ENCODE results near the gene OTOR. TPM values are rescaled to one million over a fixed set of nuclear protein-coding genes. Genes with fewer than 3 reads are reported as not detected.

The OTOR gene
- total and polyA plus RNA-seq, 2 of the 8 experiments (the other 6 are each of a cell fraction or from before 2014, with no cell fraction given) = not detected

GRCh38 chr20:16745204-16745603, 3.0 kb upstream of the OTOR start:
- H3K9me3 ChIP-seq (ENCODE audit: insufficient read depth in 2 of 2, low read depth in 1 of 2, low read length in 1 of 2) = no peaks in the 10 kb centered on the region
- no peaks in the 10 kb centered on the region for H3K4me1 ChIP-seq (replicated peaks in 1 of 4; ENCODE audit: control insufficient read depth in 3 of 4, insufficient read depth in 4 of 4, low read length in 3 of 4)
- no peaks in the 10 kb centered on the region for H4K20me1 ChIP-seq (replicated peaks in 1 of 2; ENCODE audit: control insufficient read depth in 1 of 2, insufficient read depth in 2 of 2, low read length in 2 of 2)
- no peak overlapping the region for H3K4me3 ChIP-seq (ENCODE audit: extremely low read depth in 1 of 4, insufficient read depth in 2 of 4, low read depth in 3 of 4, low read length in 4 of 4)
- H2AFZ ChIP-seq (ENCODE audit: low read length) = no peak overlapping the region
- H2BK12ac ChIP-seq (ENCODE audit: low read depth, low read length) = no peak overlapping the region
- ChIA-PET CTCF (ENCODE audit: partially characterized antibody) (interaction anchor here (0.6 kb wide), 2 partner anchors 102 to 144 kb away, joined by 3 read pairs; no protein-coding TSS in a partner anchor), POLR2A (ENCODE audit: partially characterized antibody) (no interaction called here)
- 96% methylated on average over 5 of the region's 5 CpGs; no CpG with 5 or more reads in 1 of the 2 experiments for WGBS, 2 experiments (ENCODE audit: extremely low coverage in 1 of 2, insufficient coverage in 1 of 2, insufficient read length in 1 of 2, insufficient replicate concordance in 2 of 2, low coverage in 1 of 2, low lambda C conversion rate in 2 of 2, missing lambda C conversion rate in 1 of 2)
- H3K18ac ChIP-seq (ENCODE audit: extremely low read depth, low read length) = no peak overlapping the region
- no peak overlapping the region for H3K4me2 ChIP-seq (ENCODE audit: insufficient read depth in 1 of 2, low read depth in 2 of 2, low read length in 2 of 2)
- no peak overlapping the region for H3K14ac ChIP-seq (ENCODE audit: insufficient read length)
- peaks cover 3 to 12% (median 7%) of the 10 kb centered on the region in 4 experiments; a peak in 7 of 8 replicates for H3K36me3 ChIP-seq (ENCODE audit: control insufficient read depth in 2 of 4, insufficient read depth in 4 of 4, low read length in 3 of 4)
- no peak overlapping the region for H2BK120ac ChIP-seq (replicated peaks; ENCODE audit: low read depth, low read length)
- H3K4ac ChIP-seq (replicated peaks; ENCODE audit: insufficient read length, low read depth, low read length) = no peak overlapping the region
- H2AK5ac ChIP-seq (ENCODE audit: low read depth, low read length) = no peak overlapping the region
- H2BK15ac ChIP-seq (ENCODE audit: low read length) = no peak overlapping the region
- H3K79me2 ChIP-seq (ENCODE audit: control insufficient read depth in 1 of 2, insufficient read depth in 2 of 2, low read length in 2 of 2) = no peaks in the 10 kb centered on the region
- no peaks in the 10 kb centered on the region for H3K27me3 ChIP-seq (replicated peaks in 1 of 4; ENCODE audit: control insufficient read depth in 3 of 4, extremely low read depth in 1 of 4, insufficient read depth in 3 of 4, low read length in 3 of 4)
- no peaks in the 10 kb centered on the region for H3K79me1 ChIP-seq (ENCODE audit: low read depth, low read length)
- H4K5ac ChIP-seq (ENCODE audit: insufficient read length, low read depth, low read length) = no peak overlapping the region
- no peak overlapping the region for H3K23ac ChIP-seq (ENCODE audit: insufficient read length)
- no peaks in the 10 kb centered on the region; the same call in 1 of the 2 replicates for H3K23me2 ChIP-seq (ENCODE audit: low read depth, low read length)
- no peak overlapping the region for H3K27ac ChIP-seq (ENCODE audit: low read depth, low read length)
- FAIRE-seq (no peak), DNase-seq (ENCODE audit: low read depth in 1 of 2, low spot score in 2 of 2) (no peak)
- H3K9ac ChIP-seq (replicated peaks in 1 of 4; ENCODE audit: extremely low read depth in 1 of 4, low read depth in 3 of 4, low read length in 3 of 4) = no peak overlapping the region
- H4K91ac ChIP-seq (replicated peaks; ENCODE audit: insufficient read length, low read length) = no peak overlapping the region
- H3K56ac ChIP-seq (replicated peaks; ENCODE audit: insufficient read length, low read depth, low read length) = no peak overlapping the region
- H4K8ac ChIP-seq (ENCODE audit: extremely low read depth, insufficient read depth, low read length) = no peak overlapping the region
- H2BK5ac ChIP-seq (ENCODE audit: low read depth, low read length) = no peak overlapping the region
- no peak overlapping the region for H2BK20ac ChIP-seq (ENCODE audit: low read length)
- TF ChIP-seq SIRT6 (IDR thresholded peaks at IDR 0.05; ENCODE audit: low read length) = no peak
- no peak for TF ChIP-seq KDM1A (IDR thresholded peaks at IDR 0.05; ENCODE audit: borderline replicate concordance, low read length)
- no peak for TF ChIP-seq ASH2L (IDR thresholded peaks at IDR 0.05; ENCODE audit: low read length)
- TF ChIP-seq POLR2AphosphoS5 (IDR thresholded peaks at IDR 0.05; ENCODE audit: low read depth, low read length) = no peak
- no peak for TF ChIP-seq CTBP2 (IDR thresholded peaks at IDR 0.05; ENCODE audit: borderline replicate concordance, insufficient read depth, insufficient read length, low read length)
- no peak for TF ChIP-seq RFX5 (IDR thresholded peaks at IDR 0.05; ENCODE audit: borderline replicate concordance, low read depth, low read length)
- TF ChIP-seq SIX5 (IDR thresholded peaks at IDR 0.05; ENCODE audit: low read depth, low read length) = no peak
- no peak for TF ChIP-seq GTF2F1 (IDR thresholded peaks at IDR 0.05; ENCODE audit: borderline replicate concordance, low read depth, low read length)
- no peak for TF ChIP-seq RAD21 (IDR thresholded peaks at IDR 0.05 in 1 of 2, conservative IDR thresholded peaks at IDR 0.05 in 1 of 2; ENCODE audit: low read depth in 2 of 2, low read length in 2 of 2)
- TF ChIP-seq SRF (IDR thresholded peaks at IDR 0.05; ENCODE audit: low read depth, low read length) = no peak
- no peak for TF ChIP-seq GABPA (IDR thresholded peaks at IDR 0.05; ENCODE audit: borderline replicate concordance, insufficient read depth, low read length)
- no peak for TF ChIP-seq TEAD4 (IDR thresholded peaks at IDR 0.05; ENCODE audit: low read depth, low read length)

Measured in H1 (cell line).